Upper lobe of left lung (tissue), 4 donors: Measurements from ENCODE around the gene PACS1.

Experiments
- CTCF ChIP-seq, 6 experiments: fragments of 450-650 bp in 4 of 6; fragments of 200-600 bp in 2 of 6; sonication (generic) in 2 of 6; IDR thresholded peaks; one replicate each; pipeline ENCODE4 v1.5.1; 2016 to 2019; ENCODE audit warnings: antibody characterized with exemption in 6 of 6
- EP300 ChIP-seq, 4 donors: sonication (generic); formaldehyde crosslinking; IDR thresholded peaks; one replicate each; pipeline ENCODE4 v1.5.1; 2017; ENCODE audit warnings: antibody characterized with exemption in 4 of 4, control low read depth in 2 of 4
- POLR2AphosphoS5 ChIP-seq, 2 donors: sonication (generic); formaldehyde crosslinking; IDR thresholded peaks; one replicate each; pipeline ENCODE4 v1.5.1; 2017; ENCODE audit warnings: antibody characterized with exemption in 2 of 2

- TF ChIP-seq CTCF (IDR thresholded peaks at IDR 0.05) (no peak), EP300 (IDR thresholded peaks at IDR 0.05) (no peak), POLR2AphosphoS5 (IDR thresholded peaks at IDR 0.05) (no peak)
Observed at GRCh38 chr11:66146074-66146473, 76.0 kb downstream of the PACS1 start.
